Measurements from ENCODE around the gene SYNGR3. TPM values are rescaled to one million over a fixed set of nuclear protein-coding genes. Genes with fewer than 3 reads are reported as not detected.

The SYNGR3 gene
- total and polyA plus RNA-seq, 2 of the 13 experiments (the other 11 are each of a cell fraction or from before 2014, with no cell fraction given): 0.97 to 5.7 TPM

- no peak for TF ChIP-seq CC2D1A (CRISPR knock-in tag; IDR thresholded peaks at IDR 0.05)
- peak; percentile 64; the same call in 1 of the 2 replicates for TF ChIP-seq MXD1 (CRISPR knock-in tag; IDR thresholded peaks at IDR 0.05)
- TF ChIP-seq HOMEZ (CRISPR knock-in tag; IDR thresholded peaks at IDR 0.05; ENCODE audit: low read depth): peak; percentile 19; the same call in 1 of the 2 replicates
- TF ChIP-seq FOXC1 (CRISPR knock-in tag; IDR thresholded peaks at IDR 0.05; ENCODE audit: borderline replicate concordance): peak; percentile 72
- no peak for TF ChIP-seq ZBTB40 (IDR thresholded peaks at IDR 0.05)
- peak; percentile 76 for TF ChIP-seq ZBTB40 (CRISPR knock-in tag; IDR thresholded peaks at IDR 0.05)
- TF ChIP-seq ETV5 (CRISPR knock-in tag; IDR thresholded peaks at IDR 0.05; ENCODE audit: borderline replicate concordance): peak; percentile 56; the same call in 1 of the 2 replicates
- TF ChIP-seq JUNB (CRISPR knock-in tag; IDR thresholded peaks at IDR 0.05; ENCODE audit: borderline replicate concordance): no peak
- peak; percentile 55; the same call in 1 of the 2 replicates for TF ChIP-seq KMT2B (CRISPR knock-in tag; IDR thresholded peaks at IDR 0.05)
- peak; percentile 57; the same call in 1 of the 2 replicates for TF ChIP-seq ZNF589 (CRISPR knock-in tag; conservative IDR thresholded peaks at IDR 0.05)
- peak; percentile 57 for TF ChIP-seq STAG1 (CRISPR knock-in tag; IDR thresholded peaks at IDR 0.05)
- TF ChIP-seq SRSF1 (optimal IDR thresholded peaks at IDR 0.05; ENCODE audit: low read depth, low read length): peak; percentile 51
- TF ChIP-seq ZNF274 (CRISPR knock-in tag; IDR thresholded peaks at IDR 0.05): peak; percentile 80; the same call in 1 of the 2 replicates
- peak; percentile 80 for TF ChIP-seq MXD4 (CRISPR knock-in tag; IDR thresholded peaks at IDR 0.05)
- peak; percentile 87; the same call in 1 of the 2 replicates for TF ChIP-seq ZNF160 (CRISPR knock-in tag; IDR thresholded peaks at IDR 0.05)
- no peak for TF ChIP-seq ZNF460 (CRISPR knock-in tag; IDR thresholded peaks at IDR 0.05; ENCODE audit: borderline replicate concordance)
- peak; percentile 78 for TF ChIP-seq TBX2 (CRISPR knock-in tag; IDR thresholded peaks at IDR 0.05; ENCODE audit: borderline replicate concordance)
- TF ChIP-seq NR2C2 (CRISPR knock-in tag; IDR thresholded peaks at IDR 0.05; ENCODE audit: borderline replicate concordance): peak; percentile 80
- peak; percentile 54 for TF ChIP-seq AGO2 (optimal IDR thresholded peaks at IDR 0.05; ENCODE audit: low read depth, low read length)
Measured at GRCh38 chr16:1959269-1960039, 30.3 kb upstream of the SYNGR3 start, which contains the start of gene NDUFB10 (continued).

Data from HepG2 (cell line).